HEK293 (cell line): Measurements from ENCODE around the gene REX1BD.

Experiments used
- REPIN1 ChIP-seq: fragments of 450-650 bp; formaldehyde crosslinking; IDR thresholded peaks from 2 replicates; pipeline ENCODE4 v1.5.1; 2017; ENCODE audit warnings: missing biosample characterization, missing genetic modification characterization, low read depth
- ZNF23 ChIP-seq: fragments of 450-650 bp; formaldehyde crosslinking; IDR thresholded peaks from 2 replicates; pipeline ENCODE4 v1.5.1; 2016; ENCODE audit warnings: missing biosample characterization, missing genetic modification characterization, borderline replicate concordance
- ZNF558 ChIP-seq: fragments of 450-650 bp; formaldehyde crosslinking; IDR thresholded peaks from 2 replicates; pipeline ENCODE4 v1.5.1; 2016; ENCODE audit warnings: missing biosample characterization, missing genetic modification characterization
- TF ChIP-seq, protein P1 (sequence below): fragments of 450-650 bp; formaldehyde crosslinking; IDR thresholded peaks from 2 replicates; pipeline ENCODE4 v1.5.1; 2016; ENCODE audit warnings: missing biosample characterization, missing genetic modification characterization

DNA sequence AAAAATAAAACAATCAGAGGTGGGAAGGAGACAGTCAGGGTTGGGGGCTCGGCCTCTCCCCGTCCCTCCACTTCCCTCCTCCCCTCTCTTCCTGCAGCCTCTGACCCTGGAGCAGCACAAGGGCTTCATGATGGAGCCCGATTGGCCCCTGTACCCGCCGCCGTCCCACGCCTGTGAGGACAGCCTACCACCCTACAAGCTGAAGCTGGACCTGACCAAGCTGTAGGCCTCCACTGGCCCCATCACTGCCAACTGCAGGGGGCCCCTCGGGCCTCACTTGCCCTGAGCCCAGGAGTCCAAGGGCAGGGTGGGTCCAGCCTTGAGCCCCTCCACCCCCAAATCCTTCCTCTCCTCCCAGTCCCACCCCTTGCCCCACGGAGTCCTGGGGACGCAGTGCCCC is 31.7 kb downstream of the REX1BD start:
- TF ChIP-seq, protein P1, sequence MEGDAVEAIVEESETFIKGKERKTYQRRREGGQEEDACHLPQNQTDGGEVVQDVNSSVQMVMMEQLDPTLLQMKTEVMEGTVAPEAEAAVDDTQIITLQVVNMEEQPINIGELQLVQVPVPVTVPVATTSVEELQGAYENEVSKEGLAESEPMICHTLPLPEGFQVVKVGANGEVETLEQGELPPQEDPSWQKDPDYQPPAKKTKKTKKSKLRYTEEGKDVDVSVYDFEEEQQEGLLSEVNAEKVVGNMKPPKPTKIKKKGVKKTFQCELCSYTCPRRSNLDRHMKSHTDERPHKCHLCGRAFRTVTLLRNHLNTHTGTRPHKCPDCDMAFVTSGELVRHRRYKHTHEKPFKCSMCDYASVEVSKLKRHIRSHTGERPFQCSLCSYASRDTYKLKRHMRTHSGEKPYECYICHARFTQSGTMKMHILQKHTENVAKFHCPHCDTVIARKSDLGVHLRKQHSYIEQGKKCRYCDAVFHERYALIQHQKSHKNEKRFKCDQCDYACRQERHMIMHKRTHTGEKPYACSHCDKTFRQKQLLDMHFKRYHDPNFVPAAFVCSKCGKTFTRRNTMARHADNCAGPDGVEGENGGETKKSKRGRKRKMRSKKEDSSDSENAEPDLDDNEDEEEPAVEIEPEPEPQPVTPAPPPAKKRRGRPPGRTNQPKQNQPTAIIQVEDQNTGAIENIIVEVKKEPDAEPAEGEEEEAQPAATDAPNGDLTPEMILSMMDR (tag by site-specific recombination) = no peak
- TF ChIP-seq ZNF23 (tag by site-specific recombination) (no peak), ZNF558 (no peak), REPIN1 (tag by site-specific recombination) (no peak)
